ENCODE data around the gene TXNIP.

Gene TXNIP

DNA sequence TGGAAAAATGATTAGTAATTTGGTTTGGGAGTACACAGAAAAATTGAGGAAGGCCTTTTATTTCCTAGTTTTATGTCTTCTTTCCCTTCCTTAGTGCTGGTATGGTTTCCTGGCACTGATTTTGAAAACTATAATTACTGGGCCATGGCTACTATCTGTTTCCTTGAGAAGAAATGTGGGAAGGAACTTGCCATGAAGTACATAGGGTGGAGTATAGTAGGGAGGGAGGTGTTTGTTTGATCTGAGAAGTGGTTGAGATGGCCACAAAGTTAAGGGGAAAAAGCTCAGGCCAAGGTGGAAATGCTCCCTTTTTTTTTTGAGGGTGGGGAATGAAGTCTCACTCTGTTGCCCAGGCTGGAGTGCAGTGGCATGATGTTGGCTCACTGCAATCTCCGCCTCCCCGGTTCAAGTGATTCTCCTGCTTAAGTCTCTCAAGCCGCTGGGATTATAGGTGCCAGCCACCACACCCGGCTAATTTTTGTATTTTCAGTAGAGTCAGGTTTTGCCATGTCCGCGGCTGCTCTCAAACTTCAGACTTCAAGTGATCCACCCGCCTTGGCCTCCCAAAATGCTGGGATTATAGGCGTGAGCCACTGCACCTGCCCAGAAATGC is 13.9 kb upstream of the TXNIP start:
- DNase-seq = no peak

- DNase-seq = no peak
Measured at GRCh38 chr1:146007489-146008133, 11.2 kb upstream of the TXNIP start.

DNA sequence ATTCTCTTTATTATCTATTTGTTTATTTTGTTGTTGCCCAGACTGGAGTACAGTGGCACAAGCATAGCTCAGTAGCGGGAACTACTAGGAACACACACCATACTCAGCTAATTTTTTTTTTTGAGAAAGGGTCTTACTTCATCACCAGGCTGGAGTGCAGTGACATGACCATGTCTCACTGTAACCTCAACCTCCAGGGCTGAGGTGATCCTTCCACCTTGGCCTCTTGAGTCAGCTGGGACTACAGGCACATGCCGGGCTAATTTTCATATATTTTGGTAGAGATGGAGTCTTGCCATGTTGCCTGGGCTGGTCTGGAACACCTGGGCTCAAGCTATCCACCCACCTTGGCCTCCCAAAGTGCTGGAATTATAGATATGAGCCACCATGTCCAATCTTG is 5.3 kb upstream of the TXNIP start:
- DNase-seq = no peak

DNA sequence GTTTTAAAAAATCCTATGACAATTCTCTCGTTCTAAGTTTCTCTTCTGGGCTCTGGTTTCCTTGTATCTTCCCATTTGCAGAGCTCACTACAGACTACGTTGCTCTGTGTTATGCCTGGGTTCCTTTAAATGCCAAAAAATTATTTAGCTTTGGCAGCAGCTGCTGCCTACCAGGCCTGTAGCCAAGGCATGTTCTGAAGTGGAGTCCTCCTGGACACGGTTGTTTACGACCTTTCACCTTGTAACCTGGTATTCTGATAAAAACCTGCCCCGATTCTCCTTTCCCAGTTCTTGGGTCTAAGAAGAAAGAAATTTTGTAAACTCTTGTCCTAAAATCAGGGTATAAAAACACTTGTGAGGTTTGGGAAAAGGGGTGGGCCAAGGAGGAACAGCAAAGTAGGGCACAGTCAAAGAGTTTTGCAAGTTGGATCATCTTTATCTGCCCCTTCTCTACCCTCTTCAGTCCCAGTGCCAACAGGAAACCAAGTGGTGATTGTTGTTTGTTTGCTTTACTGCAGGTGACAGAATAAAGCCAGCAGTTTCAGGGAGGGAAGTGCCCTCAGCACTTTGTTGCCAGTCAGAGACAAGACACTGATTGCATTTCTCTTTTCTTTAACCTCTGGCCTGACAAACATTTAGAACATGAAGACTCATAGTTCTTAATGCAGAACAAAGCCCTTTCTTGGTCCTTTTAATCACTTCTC is 3.1 kb upstream of the TXNIP start:
- DNase-seq = peak; percentile 39

DNA sequence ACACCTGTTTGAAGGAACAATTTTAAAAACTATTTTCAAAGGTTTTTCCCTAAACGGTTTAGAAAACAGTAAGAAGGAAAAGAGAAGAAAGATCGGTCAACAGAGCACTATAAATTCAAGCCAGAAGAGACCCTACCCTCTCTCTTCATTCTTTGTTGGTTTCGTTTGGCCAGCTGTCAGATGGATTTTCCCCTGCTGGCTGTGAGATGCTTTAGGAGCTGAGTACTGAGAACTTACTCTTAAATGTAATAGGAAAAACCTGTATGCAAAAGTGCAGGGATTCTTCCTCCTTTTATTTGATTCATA is 1.3 kb upstream of the TXNIP start:
- DNase-seq = no peak

GRCh38 chr1:145997016-145997717 is 788 bp upstream of the TXNIP start:
- DNase-seq = peak; percentile 67

DNA sequence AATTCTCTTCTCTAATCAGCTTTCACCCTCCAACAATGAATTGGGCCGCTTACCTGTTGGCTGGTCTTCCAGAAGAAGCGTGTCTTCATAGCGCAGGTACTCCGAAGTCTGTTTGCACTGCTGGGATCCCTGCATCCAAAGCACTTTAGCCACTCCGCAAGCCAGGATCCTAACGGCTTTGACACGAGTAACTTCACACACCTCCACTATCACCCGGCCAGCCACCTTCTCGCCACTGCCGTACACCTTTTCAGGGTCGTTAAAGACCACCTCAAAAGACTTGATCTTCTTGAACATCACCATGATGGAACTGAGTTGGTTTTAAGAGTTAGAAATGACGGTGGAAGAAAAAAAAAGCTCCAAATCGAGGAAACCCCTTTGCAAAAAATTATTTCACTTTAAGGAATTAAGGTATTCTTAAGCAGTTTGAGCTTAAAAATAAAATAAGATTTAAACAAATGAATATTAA is 381 bp downstream of the TXNIP start:
- no peak for DNase-seq

- DNase-seq = no peak
Measured at GRCh38 chr1:145995148-145995881, 1.1 kb downstream of the TXNIP start.

DNA sequence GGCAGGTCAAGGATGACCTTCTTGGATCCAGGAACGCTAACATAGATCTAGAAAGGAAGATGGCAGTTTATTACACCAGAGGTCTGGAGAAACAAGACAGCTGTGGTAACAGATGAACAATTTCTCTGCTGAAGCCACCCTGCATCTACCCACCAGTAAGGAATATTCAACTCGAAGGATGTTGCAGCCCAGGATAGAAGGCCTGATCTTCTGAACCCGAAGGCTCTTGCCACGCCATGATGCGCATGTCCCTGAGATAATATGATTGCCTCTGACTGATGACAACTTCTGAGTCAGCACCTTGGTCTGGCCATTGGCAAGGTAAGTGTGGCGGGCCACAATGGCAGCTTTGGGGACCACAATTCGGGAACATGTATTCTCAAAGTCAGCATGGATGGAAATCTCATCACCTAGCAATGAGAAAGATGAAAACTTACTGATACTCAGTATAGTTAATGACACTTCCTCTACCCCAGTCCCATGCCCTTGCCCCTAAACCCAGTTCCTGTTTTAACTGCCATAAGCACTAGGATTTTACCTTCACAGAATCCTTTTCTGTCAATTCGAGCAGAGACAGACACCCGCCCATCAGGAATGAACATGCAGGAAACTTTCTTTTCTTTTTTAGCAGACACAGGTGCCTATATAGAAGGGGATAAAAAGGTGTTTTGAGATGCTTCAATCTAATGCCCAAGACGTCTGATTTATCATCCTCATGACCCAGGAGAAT is 1.8 kb downstream of the TXNIP start:
- peak; percentile 60 for DNase-seq

GRCh38 chr1:145993618-145994390 is 2.6 kb downstream of the TXNIP start:
- no peak for DNase-seq

GRCh38 chr1:145992958-145993617 is 3.3 kb downstream of the TXNIP start:
- DNase-seq = no peak

DNA sequence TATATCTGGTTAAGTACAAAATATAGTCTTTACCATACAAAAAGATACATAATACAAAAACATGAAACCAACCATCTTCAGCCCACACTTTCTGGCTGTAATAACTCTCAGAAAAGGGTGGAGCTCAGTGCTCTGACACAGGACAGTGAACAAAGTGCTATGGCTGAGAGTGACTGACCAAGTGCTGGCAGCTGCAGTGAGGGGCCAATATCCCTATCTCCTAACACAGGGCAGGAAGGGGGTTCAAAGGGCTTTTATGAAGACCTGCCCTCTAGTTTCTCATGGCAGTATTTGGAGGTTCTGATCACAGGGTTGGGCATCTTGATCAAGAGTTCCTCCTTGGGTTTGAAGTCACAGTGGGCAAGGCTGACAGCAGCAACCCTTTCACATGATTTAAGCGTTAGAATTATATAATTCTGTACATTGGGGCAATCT is 3.9 kb downstream of the TXNIP start:
- DNase-seq = no peak

- DNase-seq = no peak
Measured at GRCh38 chr1:145991735-145992412, 4.5 kb downstream of the TXNIP start.

GRCh38 chr1:145990249-145990855 is 6.0 kb downstream of the TXNIP start:
- DNase-seq = no peak

GRCh38 chr1:145988773-145989172 is 7.6 kb downstream of the TXNIP start:
- no peak for DNase-seq

DNA sequence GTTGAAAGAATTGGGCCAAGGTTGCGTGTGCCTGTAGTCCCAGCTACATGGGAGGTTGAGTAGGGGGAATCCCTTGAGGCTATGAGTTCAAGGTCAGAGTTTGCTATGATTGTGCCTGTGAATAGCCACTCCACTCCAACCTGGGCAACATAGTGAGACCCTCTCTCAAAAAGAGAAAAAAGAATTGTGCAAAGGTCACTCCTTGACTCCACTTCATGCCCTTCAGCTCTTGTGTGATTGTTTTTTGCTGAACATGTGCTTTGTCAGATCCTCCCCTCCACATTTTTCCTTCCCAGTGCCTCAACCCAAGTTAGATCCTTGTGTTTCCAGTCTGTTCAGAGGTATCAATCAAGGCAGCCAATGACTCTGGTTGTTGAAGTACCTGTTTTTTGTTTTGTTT is 8.5 kb downstream of the TXNIP start:
- DNase-seq = no peak

DNA sequence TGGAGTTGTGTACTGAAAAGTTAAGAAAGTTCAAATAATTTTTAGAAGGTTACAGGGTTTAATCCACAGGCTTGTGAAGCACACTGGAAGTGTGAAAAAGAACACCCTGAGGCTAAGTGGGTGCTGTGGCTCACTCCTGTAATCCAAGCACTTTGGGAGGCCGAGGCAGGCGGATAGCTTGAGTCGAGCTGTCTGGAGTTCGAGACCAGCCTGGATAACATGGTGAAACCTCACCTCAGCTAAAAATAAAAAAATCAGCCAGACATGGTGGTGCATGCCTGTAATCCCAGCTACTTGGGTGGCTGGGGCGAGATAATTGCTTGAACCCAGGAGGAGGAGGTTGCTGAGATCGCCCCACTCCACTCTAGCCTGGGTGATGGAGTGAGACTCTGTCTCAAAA is 9.8 kb downstream of the TXNIP start:
- DNase-seq = no peak

- no peak for DNase-seq
Measured at GRCh38 chr1:145985502-145986439, 10.6 kb downstream of the TXNIP start.

- no peak for DNase-seq
Measured at GRCh38 chr1:145985129-145985501, 11.3 kb downstream of the TXNIP start.
